HG03025 (cell line): Measurements from ENCODE around the gene WDFY3.
"Not testable (repeated sequence)": the region's sequence is repeated elsewhere in the genome, so short reads cannot be mapped to it uniquely, and the experiment has no call there.

Source experiments
- ATAC-seq: cut with Tn5 transposase; IDR thresholded peaks from one replicate; pipeline ENCODE4 v1.9.1; 2021; ENCODE audit warnings: mild to moderate bottlenecking, moderate library complexity; ENCODE audit not compliant: unreplicated experiment, low FRiP score

WDFY3 gene

GRCh38 chr4:84865600-84865999 lies 100.9 kb downstream of the WDFY3 start:
- no peak for ATAC-seq

GRCh38 chr4:84862064-84862463 lies 104.4 kb downstream of the WDFY3 start:
- no peak for ATAC-seq

- no peak for ATAC-seq
Observed at GRCh38 chr4:84857296-84857695, 109.2 kb downstream of the WDFY3 start.

GRCh38 chr4:84856468-84857049 lies 109.9 kb downstream of the WDFY3 start:
- no peak for ATAC-seq

- ATAC-seq = no peak
Observed at GRCh38 chr4:84855774-84856173, 110.7 kb downstream of the WDFY3 start.

GRCh38 chr4:84852081-84852480 lies 114.4 kb downstream of the WDFY3 start:
- no peak for ATAC-seq

- ATAC-seq = no peak
Observed at GRCh38 chr4:84849051-84849640, 117.3 kb downstream of the WDFY3 start.

- no peak for ATAC-seq
Observed at GRCh38 chr4:84848432-84848831, 118.1 kb downstream of the WDFY3 start.

GRCh38 chr4:84847978-84848377 lies 118.5 kb downstream of the WDFY3 start:
- ATAC-seq = no peak

- no peak for ATAC-seq
Observed at GRCh38 chr4:84846985-84847384, 119.5 kb downstream of the WDFY3 start.

- no peak for ATAC-seq
Observed at GRCh38 chr4:84841435-84841834, 125.1 kb downstream of the WDFY3 start.

- no peak for ATAC-seq
Observed at GRCh38 chr4:84837751-84838150, 128.7 kb downstream of the WDFY3 start.

- ATAC-seq = not testable (repeated sequence)
Observed at GRCh38 chr4:84829633-84830032, 136.9 kb downstream of the WDFY3 start.

GRCh38 chr4:84826681-84827080 lies 139.8 kb downstream of the WDFY3 start:
- ATAC-seq = no peak

- ATAC-seq = no peak
Observed at GRCh38 chr4:84825701-84826341, 140.7 kb downstream of the WDFY3 start.

- no peak for ATAC-seq
Observed at GRCh38 chr4:84821064-84821463, 145.4 kb downstream of the WDFY3 start.

GRCh38 chr4:84814094-84814750 lies 152.3 kb downstream of the WDFY3 start:
- ATAC-seq = no peak

GRCh38 chr4:84809946-84810345 lies 156.5 kb downstream of the WDFY3 start:
- ATAC-seq = no peak

- no peak for ATAC-seq
Observed at GRCh38 chr4:84808332-84808731, 158.2 kb downstream of the WDFY3 start.

GRCh38 chr4:84806541-84806940 lies 159.9 kb downstream of the WDFY3 start:
- not testable (repeated sequence) for ATAC-seq

GRCh38 chr4:84804136-84804535 lies 162.4 kb downstream of the WDFY3 start:
- no peak for ATAC-seq

- no peak for ATAC-seq
Observed at GRCh38 chr4:84803720-84804119, 162.8 kb downstream of the WDFY3 start.
